ENCODE data around the gene RORC. TPM values are rescaled to one million over a fixed set of nuclear protein-coding genes. Genes with fewer than 3 reads are reported as not detected.

RORC gene
- total RNA-seq, 1 experiment from 2014 or later = 1.3 TPM

- Histone ChIP-seq H3K4me3 (replicated peaks in 1 of 2; ENCODE audit: low read depth in 1 of 2, low read length in 2 of 2) (no peak overlapping the region), H3K9me2 (ENCODE audit: insufficient read depth) (no peaks in the 10 kb centered on the region), H4K20me1 (ENCODE audit: insufficient read depth) (no peaks in the 10 kb centered on the region), H3K4me2 (ENCODE audit: low read length) (no peak overlapping the region), H3K9ac (ENCODE audit: low read length) (no peak overlapping the region), H3K9me3 (ENCODE audit: control insufficient read depth in 1 of 2, insufficient read depth in 1 of 2, low read depth in 1 of 2, low read length in 2 of 2) (no peaks in the 10 kb centered on the region), H3K4me1 (ENCODE audit: control insufficient read depth in 1 of 2, insufficient read depth in 2 of 2, low read length in 2 of 2) (no peaks in the 10 kb centered on the region), H3K36me3 (ENCODE audit: control insufficient read depth in 1 of 2, insufficient read depth in 2 of 2, low read length in 2 of 2) (no peaks in the 10 kb centered on the region), H3K79me2 (ENCODE audit: insufficient read depth, low read length) (no peaks in the 10 kb centered on the region), H3K27me3 (ENCODE audit: insufficient read depth, low read length) (peaks cover 31% of the 10 kb centered on the region), H2AFZ (ENCODE audit: low read depth, low read length, poor library complexity, severe bottlenecking) (no peak overlapping the region), H3K27ac (ENCODE audit: low read depth, low read length) (no peak overlapping the region)
- TF ChIP-seq ZFX (IDR thresholded peaks at IDR 0.05) (no peak), EZH2phosphoT487 (IDR thresholded peaks at IDR 0.05; ENCODE audit: borderline replicate concordance) (no peak), POLR2A (IDR thresholded peaks at IDR 0.05; ENCODE audit: borderline replicate concordance, extremely low read depth, insufficient read depth, insufficient read length) (no peak), TCF7L2 (IDR thresholded peaks at IDR 0.05; ENCODE audit: borderline replicate concordance, extremely low read depth, insufficient read depth, insufficient read length) (no peak), ELF1 (IDR thresholded peaks at IDR 0.05; ENCODE audit: borderline replicate concordance, low read depth) (no peak), YY1 (IDR thresholded peaks at IDR 0.05; ENCODE audit: extremely low read depth, insufficient replicate concordance, low read depth, low read length) (no peak), CEBPB (IDR thresholded peaks at IDR 0.05; ENCODE audit: low read depth) (no peak), REST (IDR thresholded peaks at IDR 0.05; ENCODE audit: low read depth) (no peak)
- BruUV-seq (replicated peaks) = no TSS peak
- DNase-seq (ENCODE audit: low read depth, low spot score) = no peak
- POLR2A ChIA-PET = no interaction called here
- intact Hi-C loops (cut with micrococcal nuclease) = no loop called here
- CTCF ChIA-PET = no interaction called here
- RAD21 ChIA-PET (ENCODE audit: low non-redundant PET in 1 of 2, low total read pairs in 2 of 2, uncharacterized antibody in 2 of 2, unreplicated experiment in 2 of 2) = no interaction called here
- ATAC-seq = no peak
Observed at GRCh38 chr1:151798571-151798970, 33.0 kb downstream of the RORC start.
